ENCODE measurements around the gene SPNS2.

GRCh38 chr17:4544135-4544950 is 45.7 kb downstream of the SPNS2 start:
- TF ChIP-seq CTCF (IDR thresholded peaks at IDR 0.05) (no peak), ZFX (IDR thresholded peaks at IDR 0.05; ENCODE audit: borderline replicate concordance) (no peak)

All from 22Rv1 (cell line).